B cell (primary cell): ENCODE data around the gene RLN3.

Source experiments
- EZH2 ChIP-seq: IDR thresholded peaks from 2 replicates; pipeline ENCODE4 v1.6.1; 2012; ENCODE audit warnings: borderline replicate concordance, low read depth, mild to moderate bottlenecking, moderate library complexity, low read length; ENCODE audit not compliant: insufficient read depth, poor library complexity, severe bottlenecking
- TF ChIP-seq, protein P1 (sequence below): fragments of 200-600 bp; IDR thresholded peaks from one replicate; pipeline ENCODE4 v1.8.0; 2022; ENCODE audit warnings: antibody characterized with exemption, mild to moderate bottlenecking

DNA sequence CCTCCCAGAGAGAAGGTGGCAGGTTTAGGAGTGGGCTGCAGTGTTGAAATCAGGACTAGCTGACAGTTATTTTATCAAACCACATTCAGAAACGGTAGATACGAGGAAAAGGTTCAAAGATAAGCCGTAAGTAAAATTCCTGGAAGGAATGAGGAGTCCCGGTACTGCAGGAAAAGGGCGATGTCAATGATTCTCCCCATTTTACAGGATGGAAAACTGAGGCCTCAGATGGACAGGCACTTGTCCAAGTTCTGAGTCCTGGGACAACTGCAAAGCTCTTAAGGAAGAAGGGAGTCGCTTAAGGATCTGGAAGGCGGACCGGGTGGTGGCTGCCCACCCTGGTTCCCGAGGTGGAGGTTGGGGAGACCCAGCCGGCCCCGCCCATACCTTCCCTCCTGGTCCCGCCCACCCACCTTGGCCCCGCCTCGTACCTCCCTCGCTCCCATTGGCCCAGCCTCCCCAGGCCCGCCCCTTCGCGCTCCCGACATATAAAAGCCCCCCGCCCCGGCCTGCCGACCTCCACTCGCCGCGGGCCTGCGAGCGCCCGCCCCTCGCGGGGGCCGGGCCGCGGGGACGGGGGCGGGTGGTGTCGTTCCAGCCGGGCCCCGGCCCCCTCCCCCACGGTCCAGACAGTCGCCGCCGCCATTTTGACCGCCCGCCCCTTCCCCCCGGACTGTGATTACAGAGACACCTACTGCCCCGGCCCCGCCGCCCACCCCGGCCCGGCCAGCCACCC is 22.4 kb upstream of the RLN3 start:
- TF ChIP-seq, protein P1, sequence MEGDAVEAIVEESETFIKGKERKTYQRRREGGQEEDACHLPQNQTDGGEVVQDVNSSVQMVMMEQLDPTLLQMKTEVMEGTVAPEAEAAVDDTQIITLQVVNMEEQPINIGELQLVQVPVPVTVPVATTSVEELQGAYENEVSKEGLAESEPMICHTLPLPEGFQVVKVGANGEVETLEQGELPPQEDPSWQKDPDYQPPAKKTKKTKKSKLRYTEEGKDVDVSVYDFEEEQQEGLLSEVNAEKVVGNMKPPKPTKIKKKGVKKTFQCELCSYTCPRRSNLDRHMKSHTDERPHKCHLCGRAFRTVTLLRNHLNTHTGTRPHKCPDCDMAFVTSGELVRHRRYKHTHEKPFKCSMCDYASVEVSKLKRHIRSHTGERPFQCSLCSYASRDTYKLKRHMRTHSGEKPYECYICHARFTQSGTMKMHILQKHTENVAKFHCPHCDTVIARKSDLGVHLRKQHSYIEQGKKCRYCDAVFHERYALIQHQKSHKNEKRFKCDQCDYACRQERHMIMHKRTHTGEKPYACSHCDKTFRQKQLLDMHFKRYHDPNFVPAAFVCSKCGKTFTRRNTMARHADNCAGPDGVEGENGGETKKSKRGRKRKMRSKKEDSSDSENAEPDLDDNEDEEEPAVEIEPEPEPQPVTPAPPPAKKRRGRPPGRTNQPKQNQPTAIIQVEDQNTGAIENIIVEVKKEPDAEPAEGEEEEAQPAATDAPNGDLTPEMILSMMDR: no peak
- no peak for TF ChIP-seq EZH2
